K562 (cell line): Measurements from ENCODE around the gene ANO2. TPM values are rescaled to one million over a fixed set of nuclear protein-coding genes. Genes with fewer than 3 reads are reported as not detected.

Source experiments
- CBFA2T3 ChIP-seq: fragments of 450-650 bp; IDR thresholded peaks from 2 replicates; pipeline ENCODE4 v1.6.1; 2017
- CBX3 ChIP-seq, 2 experiments: IDR thresholded peaks; 1 replicate in 1 of 2; 2 replicates in 1 of 2; pipeline ENCODE4 v1.6.1; 2012; ENCODE audit warnings: inconsistent platforms in 2 of 2, low read length in 2 of 2, borderline replicate concordance in 1 of 2, control low read depth in 1 of 2
- CCNT2 ChIP-seq: IDR thresholded peaks from 2 replicates; pipeline ENCODE4 v1.6.1; 2011; ENCODE audit warnings: borderline replicate concordance, low read depth, mild to moderate bottlenecking, moderate library complexity, mixed read lengths, low read length; ENCODE audit not compliant: insufficient read length; ENCODE audit errors: extremely low read depth
- ELF1 ChIP-seq: fragments of 200-800 bp; sonication (Bioruptor generic); IDR thresholded peaks from 2 replicates; pipeline ENCODE4 v1.6.1; 2016; ENCODE audit warnings: missing genetic modification characterization, missing compliant biosample characterization
- FUS ChIP-seq: fragments of 200-400 bp; formaldehyde crosslinking; optimal IDR thresholded peaks from 2 replicates; pipeline ENCODE3; 2017; ENCODE audit warnings: low read depth, low read length
- GABPB1 ChIP-seq: sonication (generic); formaldehyde crosslinking; IDR thresholded peaks from 2 replicates; pipeline ENCODE4 v1.8.0; 2022; ENCODE audit warnings: mild to moderate bottlenecking, missing genetic modification reagents
- JUN ChIP-seq, 2 experiments: sonication (generic) in 1 of 2; formaldehyde crosslinking in 1 of 2; IDR thresholded peaks; 2 replicates each; pipeline versions ENCODE4 v1.6.1 to v1.8.0; 2012 to 2022; ENCODE audit warnings: borderline replicate concordance in 2 of 2, mild to moderate bottlenecking in 2 of 2, improper control_type of control experiment in 1 of 2, low read depth in 1 of 2, low read length in 1 of 2, missing genetic modification reagents in 1 of 2
- KAT8 ChIP-seq: fragments of 450-650 bp; IDR thresholded peaks from 2 replicates; pipeline ENCODE4 v1.6.1; 2016; ENCODE audit warnings: low read depth, mild to moderate bottlenecking
- L3MBTL2 ChIP-seq: fragments of 450-650 bp; IDR thresholded peaks from 2 replicates; pipeline ENCODE4 v1.6.1; 2016; ENCODE audit warnings: mild to moderate bottlenecking, moderate library complexity
- MNT ChIP-seq, 2 experiments: fragments of 450-650 bp; conservative IDR thresholded peaks; 2 replicates each; pipeline ENCODE4 v1.6.1; 2017; ENCODE audit warnings: mild to moderate bottlenecking in 2 of 2, moderate library complexity in 2 of 2
- NCOR1 ChIP-seq: fragments of 450-650 bp; IDR thresholded peaks from 2 replicates; pipeline ENCODE4 v1.6.1; 2016; ENCODE audit warnings: mild to moderate bottlenecking, moderate library complexity
- NUFIP1 ChIP-seq: fragments of 450-650 bp; IDR thresholded peaks from 2 replicates; pipeline ENCODE4 v1.6.1; 2018; ENCODE audit not compliant: partially characterized antibody
- RBM17 ChIP-seq: fragments of 200-400 bp; formaldehyde crosslinking; IDR thresholded peaks from 2 replicates; pipeline ENCODE4 v1.6.1; 2017; ENCODE audit warnings: low read depth, mild to moderate bottlenecking, low read length, borderline replicate concordance
- SLC30A9 ChIP-seq: fragments of 250-450 bp; sonication (Bioruptor Pico); IDR thresholded peaks from 2 replicates; pipeline ENCODE4 v1.8.0; 2022; ENCODE audit warnings: mild to moderate bottlenecking, moderate library complexity
- THRA ChIP-seq: fragments of 450-650 bp; IDR thresholded peaks from 2 replicates; pipeline ENCODE4 v1.6.1; 2017; ENCODE audit warnings: mild to moderate bottlenecking, moderate library complexity
- TSC22D4 ChIP-seq: fragments of 450-650 bp; IDR thresholded peaks from 2 replicates; pipeline ENCODE4 v1.6.1; 2016; ENCODE audit warnings: missing genetic modification characterization, missing biosample characterization, control low read depth
- ZNF407 ChIP-seq: fragments of 450-650 bp; IDR thresholded peaks from 2 replicates; pipeline ENCODE4 v1.6.1; 2016; ENCODE audit warnings: low read depth
- polyA plus RNA-seq, 8 experiments: library from polyadenylated mRNA; depleted of rRNA in 4 of 8; stranded (reverse) in 5 of 8; unstranded in 3 of 8; fragments of >200 nt; fragmentation: Nextera tagmentation in 2 of 8; fragmentation: Illumina TruSeq in 1 of 8; extraction: Ambion mirVana in 2 of 8; extraction: Trizol in 1 of 8; gene quantifications; 2 replicates each; pipeline versions ENCODE4 v1.2.1 to v1.2.3, GENCODE V29; 2011 to 2014; ENCODE audit warnings: inconsistent platforms in 1 of 8, missing spikeins in 1 of 8
- total RNA-seq, 7 experiments: library from RNA; depleted of rRNA in 6 of 7; stranded (reverse); fragments of >200 nt in 6 of 7; fragmentation: Illumina TruSeq in 2 of 7; extraction: Trizol in 2 of 7; gene quantifications; 2 replicates each; pipeline versions ENCODE4 v1.2.1 to v1.2.3, GENCODE V29; 2011 to 2021; ENCODE audit warnings: low replicate concordance in 1 of 7

Gene ANO2
- total and polyA plus RNA-seq, 9 of the 15 experiments (the other 6 are each of a cell fraction or from before 2014, with no cell fraction given): 0.64 TPM; not detected in 8

- TF ChIP-seq ZNF407 (no peak), GABPB1 (CRISPR knock-in tag) (no peak), KAT8 (no peak), MNT (conservative IDR thresholded peaks at IDR 0.05) (no peak), ELF1 (tag) (no peak), CBFA2T3 (peak; percentile 61), NCOR1 (peak; percentile 29; the same call in 1 of the 2 replicates), NUFIP1 (no peak), TSC22D4 (tag) (no peak), JUN (IDR thresholded peaks at IDR 0.05; ENCODE audit: borderline replicate concordance, low read depth, low read length) (no peak), JUN (CRISPR knock-in tag; IDR thresholded peaks at IDR 0.05; ENCODE audit: borderline replicate concordance) (no peak), FUS (no peak), THRA (no peak), RBM17 (no peak), CBX3 (IDR thresholded peaks at IDR 0.05; ENCODE audit: borderline replicate concordance in 1 of 2, low read length in 2 of 2) (no peak), L3MBTL2 (no peak), CCNT2 (no peak), SLC30A9 (CRISPR knock-in tag) (no peak)
Measured at GRCh38 chr12:5723711-5724252, 221.3 kb downstream of the ANO2 start (continued).
